Stimulated activated CD8-positive, alpha-beta memory T cell treated with anti-CD3 and anti-CD28 coated beads, Interleukin-12 subunit alpha, Interleukin-12 subunit beta, amount 100 ng/mL, for 1 hour (primary cell): ENCODE measurements around the gene RB1.
"Not testable (repeated sequence)": the region's sequence is repeated elsewhere in the genome, so short reads cannot be mapped to it uniquely, and the experiment has no call there.

Source experiments
- DNase-seq: peaks from one replicate; pipeline ENCODE4 v3.0.0-alpha.2; 2020; ENCODE audit warnings: low read depth

RB1 gene

DNA sequence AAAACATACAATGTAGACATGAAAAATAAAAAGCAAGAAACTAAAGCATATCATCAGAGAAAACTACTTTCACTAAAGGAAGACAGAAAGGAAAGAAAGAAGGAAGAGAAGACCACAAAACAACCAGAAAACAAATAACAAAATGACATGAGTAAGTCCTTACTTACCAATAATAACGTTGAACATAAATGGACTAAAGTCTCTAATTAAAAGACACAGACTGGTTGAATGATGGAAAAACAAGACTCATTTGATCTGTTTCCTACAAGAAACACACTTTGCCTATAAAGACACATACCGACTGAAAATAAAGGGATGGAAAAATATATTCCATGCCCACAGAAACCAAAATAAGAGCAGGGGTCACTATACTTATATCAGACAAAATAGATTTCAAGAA, 46.0 kb downstream of the RB1 start:
- DNase-seq = no peak

DNA sequence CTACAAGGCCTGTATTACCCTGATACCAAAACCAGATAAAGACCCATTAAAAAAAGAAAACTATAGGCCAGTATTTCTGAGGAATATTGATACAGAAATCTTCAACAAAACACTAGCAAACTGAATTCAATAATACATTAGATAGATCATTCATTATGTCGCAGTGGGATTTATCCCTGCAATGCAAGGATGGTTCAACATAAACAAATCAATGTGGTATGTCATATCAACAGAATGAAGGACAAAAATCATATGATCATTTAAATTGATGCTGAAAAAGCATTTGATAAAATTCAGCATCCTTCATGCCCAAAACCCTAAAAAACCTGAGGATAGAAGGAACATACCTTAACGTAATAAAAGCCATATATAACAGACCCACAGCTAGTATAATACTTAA, 50.0 kb downstream of the RB1 start:
- DNase-seq = no peak

DNA sequence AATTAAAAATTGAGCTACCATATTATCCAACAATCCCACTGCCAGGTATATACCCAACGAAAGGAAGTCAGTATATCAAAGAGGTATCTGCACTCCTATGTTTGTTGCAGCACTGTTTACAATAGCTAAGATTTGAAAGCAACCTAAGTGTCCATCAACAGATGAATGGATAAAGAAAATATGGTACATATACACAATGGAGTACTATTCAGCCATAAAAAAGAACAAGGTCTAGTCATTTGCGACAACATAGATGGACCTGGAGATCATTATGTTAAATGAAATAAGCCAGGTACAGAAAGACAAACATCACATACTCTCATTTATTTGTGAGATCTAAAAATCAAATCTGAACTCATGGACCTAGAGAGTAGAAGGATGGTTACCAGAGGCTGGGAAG, 52.0 kb downstream of the RB1 start:
- DNase-seq = not testable (repeated sequence)

DNA sequence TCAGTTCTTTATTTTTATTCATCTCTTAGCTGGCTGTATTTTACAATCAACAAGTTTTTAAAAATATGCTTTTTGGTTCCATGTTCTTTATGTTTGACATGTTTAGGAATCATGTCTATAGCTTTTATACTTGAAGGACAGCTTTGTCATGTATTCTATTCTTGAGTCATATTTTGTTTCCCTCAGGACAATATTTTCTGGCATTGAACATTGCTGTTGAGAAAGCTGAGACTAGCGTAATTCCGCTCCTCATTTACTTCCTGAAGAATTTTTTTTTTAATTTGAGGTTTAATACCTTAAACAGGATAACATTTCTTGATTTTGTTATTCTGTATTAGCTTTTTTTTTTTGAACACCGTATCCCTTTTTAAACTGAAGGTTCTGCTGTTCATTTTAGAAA, 53.2 kb downstream of the RB1 start:
- DNase-seq = no peak

DNA sequence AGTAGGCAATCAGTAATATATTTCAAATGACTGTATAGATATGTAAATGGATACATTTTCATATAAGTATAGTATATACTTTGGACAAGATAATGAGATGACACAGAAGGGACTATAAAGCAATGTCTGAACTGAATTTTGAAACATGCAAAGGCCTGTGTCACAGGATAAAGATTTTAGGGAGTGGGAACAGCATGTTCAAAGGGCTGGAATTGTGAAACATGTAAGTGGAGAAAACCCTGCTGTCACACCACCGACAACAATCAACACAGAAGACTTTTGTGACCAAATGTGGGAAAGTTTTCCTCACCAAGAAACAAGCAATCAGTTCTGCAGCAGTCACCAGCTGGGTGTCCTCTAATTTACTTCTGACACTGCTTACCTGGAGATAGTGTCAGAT, 66.4 kb downstream of the RB1 start:
- DNase-seq = no peak

DNA sequence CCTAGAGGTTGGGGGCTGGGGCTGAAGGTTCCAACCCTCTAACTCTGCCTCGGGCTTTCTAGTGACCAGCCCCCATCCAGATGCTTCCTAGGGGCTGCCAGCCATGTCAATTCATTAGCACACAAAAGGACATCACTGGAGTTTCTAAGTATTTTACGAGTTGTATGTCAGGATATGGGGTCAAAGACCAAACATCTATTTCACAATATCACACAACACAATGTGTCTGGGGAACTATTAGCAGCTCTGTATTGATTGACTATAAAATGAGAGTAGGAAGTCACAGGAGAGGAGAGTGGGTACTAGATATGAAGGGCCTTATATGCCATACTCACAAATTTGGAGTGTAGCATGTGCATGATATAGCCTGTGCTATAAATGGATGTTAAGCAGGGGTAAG, 67.3 kb downstream of the RB1 start:
- DNase-seq = no peak

DNA sequence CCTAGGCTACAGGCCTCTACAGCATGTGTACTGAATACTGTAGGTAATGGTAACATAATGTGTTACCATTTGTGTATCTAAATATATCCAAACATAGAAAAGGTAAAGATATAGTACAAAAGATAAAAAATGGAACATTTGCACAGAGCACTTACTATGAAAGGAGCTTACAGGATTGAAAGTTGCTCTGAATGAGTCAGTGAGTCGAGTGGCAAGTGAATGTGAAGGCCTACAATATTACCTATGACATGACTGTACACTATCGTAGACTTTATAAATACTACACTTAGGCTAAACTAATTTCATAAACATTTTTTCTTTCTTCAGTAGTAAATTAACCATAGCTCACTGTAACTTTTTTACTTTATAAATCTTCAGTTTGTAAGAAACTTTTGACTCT, 74.3 kb downstream of the RB1 start:
- DNase-seq = no peak

DNA sequence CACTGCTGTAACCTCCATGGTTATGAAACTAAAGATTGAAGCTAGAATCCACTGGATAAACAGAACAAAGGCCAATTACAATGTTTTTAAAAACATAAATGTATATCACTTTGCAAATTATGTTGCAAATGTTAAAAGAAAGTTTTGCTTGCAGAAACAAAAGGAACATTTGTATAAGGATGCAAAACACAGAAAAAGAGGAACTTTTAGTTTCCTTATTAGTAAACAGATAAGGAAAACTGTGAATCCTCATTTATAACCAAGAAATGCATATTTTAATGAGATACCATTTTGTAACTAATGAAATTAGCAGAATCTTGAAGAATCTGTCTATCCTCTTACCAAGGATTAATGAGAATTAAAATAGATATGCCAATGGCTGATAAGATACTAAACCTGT, 77.0 kb downstream of the RB1 start:
- no peak for DNase-seq

DNA sequence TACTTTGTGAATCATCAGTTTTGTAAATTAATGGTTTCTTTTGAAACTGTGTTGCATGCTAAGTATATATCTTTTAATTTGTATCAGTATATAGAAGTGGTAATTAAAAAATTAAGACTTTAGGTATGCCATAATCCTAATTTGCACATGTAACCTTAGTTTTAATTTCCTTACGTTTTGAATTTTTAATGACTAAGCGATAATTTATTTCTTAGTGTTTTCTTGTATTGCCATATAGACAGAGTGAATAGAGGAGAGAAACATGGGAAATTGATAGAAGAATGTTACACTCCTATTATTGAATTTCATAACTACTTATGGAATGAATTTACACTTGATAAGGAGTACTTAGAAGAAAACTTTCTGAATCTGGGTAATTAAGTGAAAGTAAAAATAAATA, 79.8 kb downstream of the RB1 start:
- no peak for DNase-seq

DNA sequence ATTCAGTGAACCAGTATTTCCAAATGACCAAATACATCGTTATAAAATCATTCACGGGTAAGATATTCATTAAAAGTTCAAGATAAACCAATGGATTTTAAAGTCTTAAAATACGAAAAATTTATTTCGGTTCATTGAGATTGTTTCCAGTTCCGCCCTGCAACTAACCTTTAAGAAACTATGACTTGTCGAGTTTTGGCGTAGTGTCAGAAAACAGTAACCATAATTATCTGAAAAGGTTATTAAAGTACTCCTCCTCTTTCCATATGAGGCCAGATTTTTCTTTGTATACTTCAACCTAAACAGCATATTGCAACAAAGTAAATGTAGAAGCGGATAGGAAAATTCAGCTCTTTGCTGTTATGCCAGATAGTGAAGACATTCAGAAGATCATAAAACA, 83.3 kb downstream of the RB1 start:
- no peak for DNase-seq

DNA sequence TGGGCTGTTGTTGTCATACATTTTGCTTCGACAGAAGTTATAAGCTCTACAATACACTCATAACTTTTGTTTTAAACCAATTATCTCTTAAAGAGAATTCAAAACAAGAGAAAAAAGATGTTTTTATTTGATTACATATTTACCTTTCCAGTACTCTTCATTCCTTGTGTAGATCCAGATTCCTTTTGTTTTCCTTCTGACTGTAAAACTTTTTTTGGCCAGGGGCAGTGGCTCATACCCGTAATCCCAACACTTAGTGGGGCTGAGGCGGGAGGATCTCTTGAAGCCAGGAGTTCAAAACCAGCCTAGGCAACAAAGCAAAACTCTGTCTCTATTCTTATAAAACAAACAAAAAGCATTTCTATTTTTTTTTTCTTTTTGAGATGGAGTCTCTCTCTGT, 87.7 kb downstream of the RB1 start:
- DNase-seq = no peak

DNA sequence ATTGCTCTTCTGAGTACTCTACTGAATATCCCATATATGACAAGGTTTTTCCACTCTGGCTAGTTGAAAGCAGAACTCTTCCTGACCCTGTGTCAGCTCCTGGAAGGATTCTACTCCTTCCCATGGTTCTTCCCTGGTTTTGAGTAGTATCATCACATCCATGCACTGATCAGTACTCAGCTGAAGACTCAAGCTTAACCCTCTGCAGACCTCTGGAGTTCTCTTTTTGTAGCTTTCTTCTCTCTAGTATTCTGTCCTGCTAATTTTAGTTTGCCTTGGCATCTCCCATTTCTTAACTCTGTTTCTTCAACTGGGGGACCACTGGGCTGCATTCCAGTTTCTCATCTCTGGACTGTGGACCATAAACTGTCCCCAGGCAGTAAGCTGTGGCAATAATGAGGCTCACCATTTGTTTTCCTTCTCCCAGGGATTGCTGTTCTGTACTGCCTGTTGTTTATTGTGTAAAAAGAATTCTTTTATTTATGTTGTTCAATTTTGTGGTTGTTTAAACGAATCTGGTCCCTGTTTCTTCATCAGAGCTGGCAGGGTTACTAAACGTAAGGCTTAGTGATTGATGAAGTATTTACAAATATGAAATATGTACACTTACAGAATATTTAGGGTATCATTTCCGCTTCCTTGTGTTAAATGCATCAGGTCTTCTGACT, 89.6 kb downstream of the RB1 start:
- no peak for DNase-seq

DNA sequence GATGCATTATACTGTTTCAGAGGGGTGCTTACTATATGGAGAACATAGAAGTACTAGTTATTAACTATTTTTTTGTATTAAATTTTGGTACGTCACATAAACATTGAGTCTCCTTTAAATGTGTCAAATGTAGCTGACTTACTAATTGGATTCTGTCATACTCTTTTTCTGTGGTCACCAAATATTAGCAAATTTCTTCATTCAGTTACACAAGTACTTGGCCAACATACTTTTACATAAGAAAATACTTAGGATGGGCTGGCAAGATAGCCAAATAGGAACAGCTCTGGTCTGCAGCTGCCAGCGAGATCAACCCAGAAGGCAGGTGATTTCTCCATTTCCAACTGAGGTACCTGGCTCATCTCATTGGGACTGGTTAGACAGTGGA, 90.1 kb downstream of the RB1 start:
- no peak for DNase-seq

DNA sequence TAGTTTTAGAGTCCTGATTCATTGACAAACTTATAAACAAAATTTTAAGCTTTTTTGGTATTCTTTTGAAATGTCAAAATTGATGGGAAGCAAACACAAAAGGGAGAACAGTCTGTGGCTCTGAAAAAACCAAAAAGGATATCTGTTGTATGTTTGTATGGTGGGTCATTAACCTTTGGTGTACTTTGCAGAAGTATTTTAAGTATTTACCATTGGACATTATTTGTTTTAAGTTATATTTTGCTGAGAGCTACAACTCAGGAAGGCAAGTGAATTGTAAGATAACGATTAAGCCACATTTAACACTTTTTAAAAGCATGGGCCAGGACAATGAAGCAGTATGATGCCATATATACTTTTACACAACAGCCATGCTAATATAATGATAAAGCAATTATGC, 94.2 kb downstream of the RB1 start:
- no peak for DNase-seq

DNA sequence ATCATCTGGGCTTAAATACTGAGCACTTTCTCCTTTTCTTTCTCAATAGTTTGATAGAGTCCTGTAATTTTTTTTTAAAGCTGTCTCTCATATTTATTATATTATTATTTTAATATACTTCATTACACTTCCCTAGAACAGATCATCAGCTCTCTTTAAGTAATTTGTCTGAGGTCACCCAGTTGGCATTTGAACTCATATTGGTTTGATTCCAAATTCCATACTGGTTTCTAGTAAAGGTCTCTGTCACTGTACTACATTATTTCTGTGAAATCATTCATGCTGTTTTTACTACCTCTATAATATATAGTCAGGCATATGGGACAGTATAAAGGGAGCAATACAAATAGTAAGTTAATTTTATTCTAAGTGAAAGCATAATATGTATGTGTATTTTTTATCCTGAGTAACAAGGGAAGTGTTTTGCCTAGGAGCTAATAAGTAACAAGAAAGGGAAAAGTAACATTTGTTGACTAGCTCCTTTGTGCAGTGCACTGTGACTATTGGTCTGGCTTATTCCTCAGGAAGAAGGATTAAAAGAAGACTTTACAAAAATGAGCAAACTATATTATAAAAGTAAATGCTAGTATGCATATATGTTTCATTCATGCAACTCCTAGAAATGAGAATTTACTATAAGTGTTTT, 95.0 kb downstream of the RB1 start:
- DNase-seq = no peak

DNA sequence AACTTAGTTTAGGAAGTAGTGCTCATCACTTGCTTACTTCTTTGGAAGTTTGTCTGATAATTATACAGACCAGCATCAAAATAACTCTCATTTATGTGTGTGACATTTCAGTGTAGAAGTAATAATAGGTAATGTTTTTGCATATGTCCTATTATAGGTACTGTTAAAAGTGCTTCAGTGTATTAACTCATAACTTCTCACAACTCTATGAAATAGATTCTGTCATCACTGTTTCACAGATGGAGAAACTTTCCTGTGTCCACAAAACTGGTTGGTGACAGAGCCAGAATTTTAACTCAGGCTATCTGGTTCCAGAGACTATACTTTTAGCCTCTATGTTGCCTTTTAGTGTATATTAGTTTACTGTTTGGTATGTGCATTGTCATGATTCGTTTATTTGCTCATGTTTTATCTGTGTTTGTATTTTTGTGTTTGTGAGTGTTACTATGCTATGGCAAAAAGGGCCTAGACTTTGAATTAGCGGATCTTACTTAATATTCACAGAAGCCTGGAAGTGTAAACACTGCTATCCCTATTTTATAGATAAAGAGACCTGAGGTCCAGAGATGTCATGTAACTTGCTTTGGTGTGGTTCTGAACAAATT, 96.6 kb downstream of the RB1 start:
- no peak for DNase-seq

DNA sequence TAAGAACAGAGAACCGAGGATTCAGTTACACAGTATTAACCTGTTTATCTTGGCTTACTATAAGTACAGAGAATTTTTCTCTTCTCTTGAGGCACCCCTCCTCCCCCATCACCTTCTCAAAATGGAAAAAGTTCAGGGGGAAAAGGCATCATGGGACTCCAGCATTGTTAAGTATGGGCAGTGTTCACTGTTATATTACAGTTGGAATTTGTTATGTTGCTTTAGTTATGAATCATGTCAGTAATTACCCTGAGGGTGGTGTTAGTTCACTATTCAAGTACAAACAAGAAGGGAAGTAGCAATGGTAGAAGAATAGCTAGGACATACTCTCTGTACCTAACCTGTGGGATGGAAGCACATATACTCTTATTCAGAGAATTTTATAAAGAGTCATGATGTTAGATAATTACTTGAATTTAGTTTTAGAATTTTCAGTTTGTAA, 97.3 kb downstream of the RB1 start:
- no peak for DNase-seq

DNA sequence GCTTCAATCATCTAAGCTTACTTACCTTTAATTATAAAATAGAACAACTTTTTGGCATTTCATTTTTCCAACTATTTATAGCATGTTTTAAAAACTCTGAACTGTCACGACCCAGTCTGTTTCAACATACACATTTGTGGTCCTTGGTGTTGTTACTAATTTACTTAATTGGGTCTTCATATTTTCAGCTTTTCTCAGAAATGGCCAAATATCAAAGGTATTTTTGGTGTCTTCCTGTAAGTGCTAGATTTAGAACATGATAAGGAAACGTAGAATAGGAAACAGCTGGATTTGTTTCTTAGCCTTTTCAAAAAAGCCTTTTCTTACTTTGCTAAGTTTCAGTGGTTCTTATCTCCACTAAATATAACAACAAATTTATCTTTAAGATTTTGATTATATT, 97.9 kb downstream of the RB1 start:
- no peak for DNase-seq

DNA sequence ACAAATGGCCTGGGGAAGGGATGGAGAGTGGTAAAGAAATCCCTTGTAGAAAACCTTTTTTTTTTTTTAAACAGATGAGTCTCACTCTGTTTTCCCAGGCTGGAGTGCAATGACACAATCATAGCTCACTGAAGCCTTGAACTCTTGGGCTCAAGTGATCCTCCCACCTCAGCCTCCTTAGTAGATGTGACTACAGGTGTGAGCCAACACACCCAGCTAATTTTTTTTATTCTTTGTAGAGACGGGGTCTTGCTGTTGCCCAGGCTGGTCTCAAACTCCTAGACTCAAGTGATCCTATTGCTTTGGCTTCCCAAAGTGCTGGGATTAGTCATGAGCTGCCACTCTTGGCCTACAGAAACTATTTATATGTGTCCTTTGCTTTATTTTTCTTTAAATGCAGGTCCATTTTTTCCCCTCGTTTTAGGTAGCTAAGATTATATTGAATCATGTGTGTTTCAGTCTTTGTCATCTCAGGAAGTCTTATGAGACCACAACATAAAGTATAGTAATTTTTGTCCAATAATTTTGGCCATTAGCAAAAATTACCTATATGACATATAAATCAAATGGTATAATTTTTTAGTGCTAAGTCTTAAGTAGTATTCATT, 98.9 kb downstream of the RB1 start:
- DNase-seq = no peak

DNA sequence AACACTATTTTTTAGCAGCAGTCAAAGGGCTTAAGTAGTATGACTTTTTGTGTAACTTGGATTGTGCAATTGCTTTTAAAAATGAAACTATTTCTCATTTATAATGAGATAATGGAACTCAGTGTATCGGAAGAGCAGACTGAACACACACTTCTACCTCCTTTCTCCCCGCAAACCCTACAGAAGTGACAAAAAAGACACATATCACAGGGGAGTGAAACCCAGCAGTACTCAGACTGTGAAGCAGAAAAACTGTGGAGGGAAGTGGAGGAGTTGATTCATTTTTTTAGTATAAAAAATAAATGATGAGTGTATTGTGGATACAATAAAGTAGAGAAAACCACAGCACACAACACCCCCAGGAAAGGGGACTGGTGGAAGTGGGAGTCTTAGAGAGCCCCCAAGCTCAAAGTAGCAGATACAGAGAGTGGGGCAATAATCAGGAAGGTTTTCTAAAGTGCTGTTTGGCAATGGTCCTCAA, 99.6 kb downstream of the RB1 start:
- no peak for DNase-seq

DNA sequence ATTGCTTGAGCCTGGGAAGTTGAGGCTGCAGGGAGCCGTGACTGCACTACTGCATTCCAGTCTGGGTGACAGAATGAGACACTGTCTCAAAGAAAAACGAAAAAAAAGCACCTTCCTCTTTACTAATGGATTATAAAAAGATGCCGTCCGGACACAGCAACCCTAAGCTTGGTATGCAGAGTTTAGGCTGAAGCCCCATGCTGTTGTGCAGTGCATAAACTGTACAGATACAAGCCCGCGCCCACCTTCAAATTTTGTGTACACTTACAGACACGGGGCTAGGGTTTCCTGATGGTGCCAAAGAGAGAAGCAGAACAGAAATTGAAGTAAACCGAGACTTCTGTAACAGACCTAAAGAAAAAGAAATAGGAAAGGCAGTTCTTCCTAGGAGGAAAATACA, 100.4 kb downstream of the RB1 start:
- no peak for DNase-seq

DNA sequence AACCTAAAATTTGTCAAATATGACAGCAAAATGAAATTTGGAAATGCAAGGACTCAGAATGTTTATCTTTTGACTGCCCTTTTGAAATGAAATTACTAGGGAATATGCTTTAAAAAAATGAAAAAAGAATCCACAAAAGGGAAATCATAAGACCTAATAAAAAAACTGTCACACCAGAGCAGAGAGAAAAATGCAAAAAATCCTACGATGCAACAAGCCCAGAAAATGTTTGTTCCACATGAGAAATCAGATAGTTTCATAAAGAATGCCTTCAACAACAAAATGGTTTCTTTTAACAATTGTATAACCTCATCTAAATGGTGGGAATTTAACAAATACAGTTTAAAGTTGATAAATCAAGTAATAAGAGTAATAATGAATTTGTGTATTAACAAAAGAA, 101.4 kb downstream of the RB1 start:
- no peak for DNase-seq

DNA sequence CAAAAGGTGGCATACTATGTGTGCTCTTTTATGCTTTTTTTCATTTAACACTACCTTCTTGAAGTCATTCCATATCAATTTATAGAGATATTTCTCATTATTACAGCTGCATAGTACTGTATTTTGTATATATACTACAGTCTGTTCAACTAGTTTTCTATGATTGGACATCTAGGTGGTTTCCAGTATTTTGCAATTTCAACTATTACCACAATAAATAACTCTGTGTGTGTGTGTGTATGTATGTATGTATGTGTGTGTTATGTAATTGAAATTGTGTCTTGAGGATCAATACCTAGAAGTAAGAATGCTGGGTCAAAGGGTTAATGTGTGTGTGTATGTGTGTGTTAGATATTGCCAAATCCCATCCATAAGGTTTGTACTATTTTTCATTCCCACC, 102.3 kb downstream of the RB1 start:
- DNase-seq = no peak
